Measurements from ENCODE around the gene BTBD9. TPM values are rescaled to one million over a fixed set of nuclear protein-coding genes. Genes with fewer than 3 reads are reported as not detected.

BTBD9 gene
- total RNA-seq, 1 donor from 2014 or later, result 18.1 TPM

- DNase-seq (ENCODE audit: extremely low spot score, unreplicated experiment), result no peak
- Mint-ChIP-seq H3K9me3 (ENCODE audit: unreplicated experiment) (no peaks in the 10 kb centered on the region), H3K4me3 (ENCODE audit: unreplicated experiment) (no peak overlapping the region), H3K27ac (ENCODE audit: unreplicated experiment) (no peak overlapping the region), H3K4me1 (ENCODE audit: unreplicated experiment) (peaks cover 27% of the 10 kb centered on the region), H3K27me3 (ENCODE audit: unreplicated experiment) (no peaks in the 10 kb centered on the region), H3K36me3 (ENCODE audit: unreplicated experiment) (peaks cover 19% of the 10 kb centered on the region)
- no peak for TF ChIP-seq CTCF (IDR thresholded peaks at IDR 0.05)
Observed at GRCh38 chr6:38150681-38151296, 488.9 kb downstream of the BTBD9 start.

GRCh38 chr6:38150021-38150420 lies 489.7 kb downstream of the BTBD9 start:
- Mint-ChIP-seq H3K4me1 (ENCODE audit: unreplicated experiment) (peaks cover 19% of the 10 kb centered on the region), H3K9me3 (ENCODE audit: unreplicated experiment) (no peaks in the 10 kb centered on the region), H3K27me3 (ENCODE audit: unreplicated experiment) (no peaks in the 10 kb centered on the region), H3K4me3 (ENCODE audit: unreplicated experiment) (no peak overlapping the region), H3K36me3 (ENCODE audit: unreplicated experiment) (peaks cover 16% of the 10 kb centered on the region), H3K27ac (ENCODE audit: unreplicated experiment) (no peak overlapping the region)
- DNase-seq (ENCODE audit: extremely low spot score, unreplicated experiment), result no peak
- no peak for TF ChIP-seq CTCF (IDR thresholded peaks at IDR 0.05)

- H3K4me1 Mint-ChIP-seq (ENCODE audit: unreplicated experiment), result peaks cover 16% of the 10 kb centered on the region
- H3K27ac Mint-ChIP-seq (ENCODE audit: unreplicated experiment), result no peak overlapping the region
- DNase-seq (ENCODE audit: extremely low spot score, unreplicated experiment), result no peak
- no peak for TF ChIP-seq CTCF (IDR thresholded peaks at IDR 0.05)
- no peak overlapping the region for H3K4me3 Mint-ChIP-seq (ENCODE audit: unreplicated experiment)
- no peaks in the 10 kb centered on the region for H3K27me3 Mint-ChIP-seq (ENCODE audit: unreplicated experiment)
- H3K9me3 Mint-ChIP-seq (ENCODE audit: unreplicated experiment), result no peaks in the 10 kb centered on the region
- peaks cover 14% of the 10 kb centered on the region for H3K36me3 Mint-ChIP-seq (ENCODE audit: unreplicated experiment)
Observed at GRCh38 chr6:38149531-38149930, 490.2 kb downstream of the BTBD9 start.

GRCh38 chr6:38148606-38149005 lies 491.1 kb downstream of the BTBD9 start:
- H3K27ac Mint-ChIP-seq (ENCODE audit: unreplicated experiment), result no peak overlapping the region
- no peak for TF ChIP-seq CTCF (IDR thresholded peaks at IDR 0.05)
- H3K4me1 Mint-ChIP-seq (ENCODE audit: unreplicated experiment), result peaks cover 17% of the 10 kb centered on the region
- no peaks in the 10 kb centered on the region for H3K27me3 Mint-ChIP-seq (ENCODE audit: unreplicated experiment)
- DNase-seq (ENCODE audit: extremely low spot score, unreplicated experiment), result no peak
- H3K9me3 Mint-ChIP-seq (ENCODE audit: unreplicated experiment), result no peaks in the 10 kb centered on the region
- H3K36me3 Mint-ChIP-seq (ENCODE audit: unreplicated experiment), result peaks cover 14% of the 10 kb centered on the region
- H3K4me3 Mint-ChIP-seq (ENCODE audit: unreplicated experiment), result no peak overlapping the region

GRCh38 chr6:38146734-38147027 lies 493.0 kb downstream of the BTBD9 start:
- no peak for TF ChIP-seq CTCF (IDR thresholded peaks at IDR 0.05)

More at GRCh38 chr6:38146734-38147027, 493.0 kb downstream of the BTBD9 start:
- Mint-ChIP-seq H3K4me3 (ENCODE audit: unreplicated experiment) (no peak overlapping the region), H3K27ac (ENCODE audit: unreplicated experiment) (no peak overlapping the region), H3K9me3 (ENCODE audit: unreplicated experiment) (no peaks in the 10 kb centered on the region), H3K4me1 (ENCODE audit: unreplicated experiment) (peaks cover 23% of the 10 kb centered on the region), H3K27me3 (ENCODE audit: unreplicated experiment) (no peaks in the 10 kb centered on the region), H3K36me3 (ENCODE audit: unreplicated experiment) (peaks cover 11% of the 10 kb centered on the region)
- DNase-seq (ENCODE audit: extremely low spot score, unreplicated experiment), result no peak

Measured in osteocyte (in vitro differentiated cells).